Mucosa of descending colon (tissue), 3 donors: ENCODE measurements around the gene G0S2. TPM values are rescaled to one million over a fixed set of nuclear protein-coding genes. Genes with fewer than 3 reads are reported as not detected.

ENCODE experiments used
- ATAC-seq: fragments of 200-7000 bp; cut with Tn5 transposase; one replicate; pipeline ENCODE4 v1.9.1; 2020; ENCODE audit warnings: mild to moderate bottlenecking, moderate library complexity
- DNase-seq, 3 donors: peaks; one replicate each; pipeline ENCODE4 v3.0.0-alpha.2; 2020
- H3K36me3 ChIP-seq: fragments of 200-600 bp; one replicate; pipeline ENCODE4 v1.8.0; 2021; ENCODE audit warnings: low read depth, mild to moderate bottlenecking
- H3K4me1 ChIP-seq: fragments of 200-600 bp; one replicate; pipeline ENCODE4 v1.8.0; 2021; ENCODE audit warnings: low read depth, mild to moderate bottlenecking
- H3K4me3 ChIP-seq: fragments of 200-600 bp; one replicate; pipeline ENCODE4 v1.8.0; 2021; ENCODE audit warnings: mild to moderate bottlenecking
- H3K9me3 ChIP-seq: fragments of 200-600 bp; one replicate; pipeline ENCODE4 v1.8.0; 2021; ENCODE audit warnings: mild to moderate bottlenecking
- intact Hi-C, 2 donors: fragments of 100-400 bp; cut with DNase I in 1 of 2; cut with micrococcal nuclease in 1 of 2; formaldehyde crosslinking; loops; one replicate each; pipeline versions ENCODE4 v1.11.0 to v1.11.1; 2022; cut with DNase I, micrococcal nuclease
- total RNA-seq, 3 donors: library from RNA; stranded (reverse); fragmentation: NEBNext Ultra II Directional in 2 of 3; extraction: Animal tissue kit (Norgen Biotek cat#: 25700) in 2 of 3; gene quantifications; one replicate each; pipeline versions ENCODE4 v1.2.1 to v1.2.4, GENCODE V29; 2021 to 2023
- TF ChIP-seq, protein P1 (sequence below): fragments of 200-600 bp; IDR thresholded peaks from one replicate; pipeline ENCODE4 v1.8.0; 2022; ENCODE audit warnings: antibody characterized with exemption, mild to moderate bottlenecking
- donor health status: DM: no; HTN: no; CAD: no; lungs with moderate emphysema.
- donor health status: DM: no; HTN: no; CAD: no.
- donor health status: DM: no; HTN: yes; CAD: no.

The G0S2 gene
- total RNA-seq, 3 donors from 2014 or later: 5.8 to 13.5 (median 9.0) TPM

DNA sequence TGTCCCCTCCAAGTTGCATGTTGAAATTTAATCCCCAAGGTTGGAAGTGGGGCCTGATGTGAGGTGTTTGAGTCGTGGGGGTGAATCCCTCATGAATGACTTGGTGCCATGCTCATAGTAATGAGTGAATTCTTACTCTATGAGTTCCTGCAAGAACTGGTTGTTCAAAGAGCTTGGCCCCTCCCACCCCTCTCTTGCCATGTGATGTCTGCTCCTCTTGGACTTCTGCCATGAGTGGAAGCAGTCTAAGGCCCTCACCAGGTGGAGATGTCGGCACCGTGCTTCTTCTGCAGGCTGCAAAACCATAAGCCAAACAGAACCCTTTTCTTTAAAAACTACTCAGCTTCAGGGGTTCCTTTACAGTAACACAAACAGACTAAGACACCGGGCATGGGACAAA, 14.3 kb downstream of the G0S2 start:
- no peaks in the 10 kb centered on the region for H3K4me1 ChIP-seq
- H3K36me3 ChIP-seq: no peaks in the 10 kb centered on the region
- no peak overlapping the region for H3K4me3 ChIP-seq
- DNase-seq (peak in 1 of 3 donors; percentile 40), ATAC-seq (peak; percentile 39)
- TF ChIP-seq, protein P1, sequence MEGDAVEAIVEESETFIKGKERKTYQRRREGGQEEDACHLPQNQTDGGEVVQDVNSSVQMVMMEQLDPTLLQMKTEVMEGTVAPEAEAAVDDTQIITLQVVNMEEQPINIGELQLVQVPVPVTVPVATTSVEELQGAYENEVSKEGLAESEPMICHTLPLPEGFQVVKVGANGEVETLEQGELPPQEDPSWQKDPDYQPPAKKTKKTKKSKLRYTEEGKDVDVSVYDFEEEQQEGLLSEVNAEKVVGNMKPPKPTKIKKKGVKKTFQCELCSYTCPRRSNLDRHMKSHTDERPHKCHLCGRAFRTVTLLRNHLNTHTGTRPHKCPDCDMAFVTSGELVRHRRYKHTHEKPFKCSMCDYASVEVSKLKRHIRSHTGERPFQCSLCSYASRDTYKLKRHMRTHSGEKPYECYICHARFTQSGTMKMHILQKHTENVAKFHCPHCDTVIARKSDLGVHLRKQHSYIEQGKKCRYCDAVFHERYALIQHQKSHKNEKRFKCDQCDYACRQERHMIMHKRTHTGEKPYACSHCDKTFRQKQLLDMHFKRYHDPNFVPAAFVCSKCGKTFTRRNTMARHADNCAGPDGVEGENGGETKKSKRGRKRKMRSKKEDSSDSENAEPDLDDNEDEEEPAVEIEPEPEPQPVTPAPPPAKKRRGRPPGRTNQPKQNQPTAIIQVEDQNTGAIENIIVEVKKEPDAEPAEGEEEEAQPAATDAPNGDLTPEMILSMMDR: no peak
- intact Hi-C loops: no loop called here
- no peaks in the 10 kb centered on the region for H3K9me3 ChIP-seq

DNA sequence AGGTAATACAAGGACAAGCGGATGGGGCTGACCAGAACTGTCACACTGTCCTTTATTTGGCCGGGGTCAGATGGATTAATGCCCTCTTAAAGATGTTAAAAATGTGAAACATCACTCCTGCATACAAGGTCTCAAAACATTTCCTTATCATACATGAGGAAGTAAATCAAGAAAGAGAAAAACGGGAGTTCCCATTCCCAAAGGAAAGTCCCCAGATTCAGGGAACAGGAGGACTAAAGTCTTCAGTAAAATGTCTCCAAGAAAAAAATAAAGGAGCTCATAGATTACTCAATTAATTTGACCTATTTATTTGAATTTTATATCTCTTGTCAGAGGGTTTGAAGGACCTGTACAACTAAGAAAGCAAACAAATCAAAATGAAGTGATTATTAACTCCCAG, 16.0 kb downstream of the G0S2 start:
- intact Hi-C loops: loop anchor here (5.0 kb wide), 2 partner anchors 89 to 114 kb away; no protein-coding TSS in a partner anchor
- DNase-seq: no peak

DNA sequence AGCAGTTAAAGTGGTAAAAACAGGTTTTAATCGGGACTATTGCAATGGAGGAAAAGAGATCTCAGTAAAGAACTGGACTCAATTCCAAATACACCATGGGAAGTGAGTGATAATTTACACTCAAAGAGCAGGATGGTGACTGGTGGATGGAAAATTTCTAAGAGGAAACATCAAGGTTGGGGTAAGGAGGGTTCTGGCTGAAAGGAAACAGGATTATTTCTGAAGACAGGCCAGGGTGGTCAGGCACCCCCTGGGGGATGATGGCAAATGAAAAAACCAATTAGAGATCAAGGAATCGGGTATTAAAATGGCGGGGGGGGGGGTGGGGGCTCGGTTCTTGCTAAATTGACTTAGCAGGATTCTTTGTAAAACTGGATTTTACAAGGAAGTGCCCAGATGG, 17.1 kb downstream of the G0S2 start:
- H3K36me3 ChIP-seq: no peaks in the 10 kb centered on the region
- ATAC-seq (no peak), DNase-seq (no peak)
- intact Hi-C loops: loop anchor here (5.0 kb wide), 2 partner anchors 90 to 115 kb away; no protein-coding TSS in a partner anchor
- no peaks in the 10 kb centered on the region for H3K4me1 ChIP-seq
- H3K9me3 ChIP-seq: no peaks in the 10 kb centered on the region
- TF ChIP-seq, protein P1: no peak
- H3K4me3 ChIP-seq: no peak overlapping the region

More for the DNA sequence above, 16.0 kb downstream of the G0S2 start:
- no peaks in the 10 kb centered on the region for H3K36me3 ChIP-seq
- H3K4me3 ChIP-seq: no peak overlapping the region
- TF ChIP-seq, protein P1: no peak
- no peaks in the 10 kb centered on the region for H3K4me1 ChIP-seq
- no peaks in the 10 kb centered on the region for H3K9me3 ChIP-seq
- peak; percentile 29 for ATAC-seq

DNA sequence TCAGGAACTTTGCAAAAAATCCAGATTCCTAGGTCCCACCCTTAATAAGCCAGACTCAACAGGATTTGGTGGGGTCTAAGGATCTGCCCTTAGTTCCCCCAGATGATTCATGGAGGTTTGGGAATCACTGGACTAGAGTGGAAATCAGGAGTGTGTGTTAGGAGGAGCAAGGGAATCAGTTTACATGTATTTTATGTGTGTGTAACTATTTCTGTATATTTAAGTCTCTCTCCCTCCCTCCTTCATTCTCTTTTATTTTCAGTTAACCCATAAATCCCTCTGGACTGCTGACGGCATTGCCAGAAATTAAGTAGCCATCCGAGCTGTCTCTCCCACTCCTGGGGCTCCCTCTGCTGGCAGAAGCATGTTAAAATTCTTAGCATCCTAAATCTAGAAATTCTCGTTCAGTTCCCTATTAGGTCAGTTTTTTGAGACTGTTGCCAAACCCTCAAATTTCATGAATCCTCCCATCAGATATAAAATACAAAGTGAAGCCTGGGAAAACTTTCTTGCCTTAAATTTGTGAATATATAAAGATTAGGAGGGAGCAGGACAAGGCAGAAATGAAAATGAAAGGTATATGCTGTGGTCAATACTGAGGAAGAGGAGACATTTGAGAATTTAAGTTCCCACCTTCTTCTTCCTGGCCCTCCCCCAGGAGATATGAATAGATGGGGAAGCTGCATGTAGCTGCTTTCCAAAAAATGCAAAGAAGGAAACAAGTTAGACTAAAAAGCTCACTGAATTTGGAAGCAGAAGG, 17.7 kb downstream of the G0S2 start:
- H3K36me3 ChIP-seq: no peaks in the 10 kb centered on the region
- TF ChIP-seq, protein P1: peak; percentile 70
- H3K4me1 ChIP-seq: no peaks in the 10 kb centered on the region
- intact Hi-C loops: loop anchor here (5.0 kb wide), 2 partner anchors 91 to 116 kb away; no protein-coding TSS in a partner anchor
- no peak overlapping the region for H3K4me3 ChIP-seq
- ATAC-seq: peak; percentile 85
- DNase-seq: peak in 2 of 3 donors; percentile 66 to 83
- H3K9me3 ChIP-seq: no peaks in the 10 kb centered on the region

DNA sequence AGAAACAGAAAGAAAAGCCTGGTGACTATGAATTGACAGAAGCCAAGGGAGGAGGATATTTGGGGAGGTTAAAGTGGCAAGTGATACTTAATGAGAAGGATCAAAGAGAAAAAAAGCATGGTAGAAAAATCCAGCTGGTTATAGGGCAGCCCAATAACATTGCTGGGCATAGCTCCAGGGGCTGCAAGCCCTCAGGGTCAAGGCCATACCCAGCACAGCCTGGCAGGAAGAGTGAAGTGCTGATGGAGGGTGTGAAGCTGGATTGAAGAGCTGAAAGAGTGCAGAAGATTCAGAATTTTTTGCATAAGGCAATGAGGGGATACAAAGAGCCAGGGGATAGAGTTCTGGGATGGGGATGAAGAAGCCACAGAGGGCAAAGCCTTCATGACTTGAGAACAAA, 21.5 kb downstream of the G0S2 start:
- DNase-seq: no peak
- H3K4me3 ChIP-seq: no peak overlapping the region
- TF ChIP-seq, protein P1: no peak
- no peak for ATAC-seq
- H3K9me3 ChIP-seq: no peaks in the 10 kb centered on the region
- intact Hi-C loops: no loop called here
- no peaks in the 10 kb centered on the region for H3K36me3 ChIP-seq
- no peaks in the 10 kb centered on the region for H3K4me1 ChIP-seq
